IMR-90 (cell line): Measurements from ENCODE around the gene CHD9. TPM values are rescaled to one million over a fixed set of nuclear protein-coding genes. Genes with fewer than 3 reads are reported as not detected.

Experiments
- ATAC-seq: fragments of 200-7000 bp; cut with Tn5 transposase; 2 replicates; pipeline ENCODE4 v1.9.1; 2020; ENCODE audit warnings: low read depth, mild to moderate bottlenecking, moderate library complexity
- BruUV-seq: library from RNA; stranded (reverse); fragments of 400-500 nt; replicated peaks from 2 replicates; lab custom pipeline; 2021; lab: Mats Ljungman, UMichigan
- CTCF ChIA-PET: fragments of 300-600 bp; formaldehyde crosslinking; extraction: SDS; loops from one replicate; lab custom pipeline; 2021; ENCODE audit warnings: antibody characterized with exemption; lab: Yijun Ruan, JAX
- POLR2A ChIA-PET: fragments of 300-600 bp; sonication (Branson Sonifier 250); formaldehyde crosslinking; loops from one replicate; lab custom pipeline; 2022; ENCODE audit warnings: antibody characterized with exemption; ENCODE audit not compliant: unreplicated experiment; lab: Charles Lee
- DNase-seq: peaks from one replicate; pipeline ENCODE4 v3.0.0; 2013
- H2AFZ ChIP-seq: replicated peaks from 2 replicates; pipeline ENCODE3; 2013; ENCODE audit warnings: low read length, mild to moderate bottlenecking; ENCODE audit not compliant: poor library complexity
- H2AK5ac ChIP-seq: 2 replicates; pipeline ENCODE4 v1.6.1; 2013; ENCODE audit warnings: low read depth, low read length, inconsistent platforms
- H2AK9ac ChIP-seq: replicated peaks from 2 replicates; pipeline ENCODE3; 2013; ENCODE audit warnings: mild to moderate bottlenecking, low read depth, low read length, moderate library complexity; ENCODE audit not compliant: poor library complexity
- H2BK120ac ChIP-seq: 2 replicates; pipeline ENCODE4 v1.6.1; 2013; ENCODE audit warnings: low read depth, low read length, inconsistent platforms
- H2BK15ac ChIP-seq: 3 replicates; pipeline ENCODE4 v1.6.1; 2013; ENCODE audit warnings: low read depth, low read length, inconsistent platforms
- H2BK20ac ChIP-seq: 2 replicates; pipeline ENCODE4 v1.6.1; 2013; ENCODE audit warnings: low read depth, mild to moderate bottlenecking, inconsistent platforms, low read length, moderate library complexity
- H2BK5ac ChIP-seq: 2 replicates; pipeline ENCODE4 v1.6.1; 2013; ENCODE audit warnings: mild to moderate bottlenecking, low read depth, low read length, inconsistent platforms; ENCODE audit not compliant: poor library complexity, severe bottlenecking
- H3K14ac ChIP-seq: replicated peaks from 2 replicates; pipeline ENCODE4 v1.6.1; 2013; ENCODE audit warnings: low read depth, low read length, inconsistent platforms
- H3K18ac ChIP-seq: 2 replicates; pipeline ENCODE4 v1.6.1; 2013; ENCODE audit warnings: low read depth, low read length, control low read depth
- H3K23ac ChIP-seq: 2 replicates; pipeline ENCODE4 v1.6.1; 2013; ENCODE audit warnings: low read depth, low read length, inconsistent platforms
- H3K27ac ChIP-seq: 2 replicates; pipeline ENCODE4 v1.5.1; 2013; ENCODE audit warnings: mild to moderate bottlenecking, control low read depth, low read length; ENCODE audit not compliant: insufficient read depth
- H3K27me3 ChIP-seq: 2 replicates; pipeline ENCODE4 v1.6.1; 2013; ENCODE audit warnings: low read length; ENCODE audit not compliant: control insufficient read depth, insufficient read depth
- H3K36me3 ChIP-seq: 2 replicates; pipeline ENCODE4 v1.6.1; 2013; ENCODE audit warnings: low read length, mixed read lengths; ENCODE audit not compliant: control insufficient read depth, insufficient read depth
- H3K4ac ChIP-seq: 2 replicates; pipeline ENCODE4 v1.6.1; 2013; ENCODE audit warnings: low read depth, low read length, inconsistent platforms
- H3K4me1 ChIP-seq: 2 replicates; pipeline ENCODE4 v1.6.1; 2013; ENCODE audit warnings: low read length, mixed read lengths; ENCODE audit not compliant: control insufficient read depth, insufficient read depth
- H3K4me2 ChIP-seq: 2 replicates; pipeline ENCODE4 v1.6.1; 2013; ENCODE audit warnings: low read depth, mild to moderate bottlenecking, control low read depth, low read length, moderate library complexity
- H3K4me3 ChIP-seq: 2 replicates; pipeline ENCODE4 v1.5.1; 2013; ENCODE audit warnings: low read depth, mild to moderate bottlenecking, control low read depth, low read length, moderate library complexity; ENCODE audit not compliant: insufficient read depth
- H3K56ac ChIP-seq: 2 replicates; pipeline ENCODE4 v1.6.1; 2013; ENCODE audit warnings: low read length, inconsistent platforms; ENCODE audit not compliant: insufficient read depth; ENCODE audit errors: extremely low read depth
- H3K79me1 ChIP-seq, 2 experiments: 2 replicates each; pipeline ENCODE4 v1.6.1; 2013; ENCODE audit warnings: low read length in 2 of 2, inconsistent platforms in 1 of 2, low read depth in 1 of 2
- H3K9ac ChIP-seq: 2 replicates; pipeline ENCODE4 v1.6.1; 2013; ENCODE audit warnings: low read depth, low read length, control low read depth
- H3K9me1 ChIP-seq: 2 replicates; pipeline ENCODE4 v1.6.1; 2013; ENCODE audit warnings: low read length, inconsistent platforms; ENCODE audit not compliant: insufficient read depth
- H3K9me3 ChIP-seq: 2 replicates; pipeline ENCODE4 v1.6.1; 2013; ENCODE audit warnings: low read length; ENCODE audit not compliant: control insufficient read depth, insufficient read depth
- H4K20me1 ChIP-seq: 2 replicates; pipeline ENCODE4 v1.6.1; 2013; ENCODE audit warnings: low read length, inconsistent platforms; ENCODE audit not compliant: insufficient read depth
- H4K5ac ChIP-seq: 2 replicates; pipeline ENCODE4 v1.6.1; 2013; ENCODE audit warnings: mild to moderate bottlenecking, low read depth, low read length, control low read depth
- H4K8ac ChIP-seq, 2 experiments: 2 replicates each; pipeline ENCODE4 v1.6.1; 2013; ENCODE audit warnings: low read depth in 2 of 2, low read length in 2 of 2, control low read depth in 1 of 2, inconsistent platforms in 1 of 2
- H4K91ac ChIP-seq: 2 replicates; pipeline ENCODE4 v1.6.1; 2013; ENCODE audit warnings: low read depth, low read length, inconsistent platforms; ENCODE audit not compliant: insufficient read depth
- BHLHE40 ChIP-seq: fragments of 150-350 bp; IDR thresholded peaks from 2 replicates; pipeline ENCODE4 v1.6.1; 2016; ENCODE audit warnings: mild to moderate bottlenecking, low read depth, low read length
- CEBPB ChIP-seq: IDR thresholded peaks from 2 replicates; pipeline ENCODE4 v1.6.1; 2012; ENCODE audit warnings: low read depth, low read length, improper control_type of control experiment
- CHD1 ChIP-seq: IDR thresholded peaks from 2 replicates; pipeline ENCODE4 v1.6.1; 2012; ENCODE audit warnings: low read depth, low read length, improper control_type of control experiment
- FOS ChIP-seq: fragments of 150-350 bp; IDR thresholded peaks from 2 replicates; pipeline ENCODE4 v1.6.1; 2016; ENCODE audit warnings: low read depth, low read length
- MAFK ChIP-seq: IDR thresholded peaks from 2 replicates; pipeline ENCODE4 v1.6.1; 2012; ENCODE audit warnings: low read depth, low read length, improper control_type of control experiment
- MAZ ChIP-seq: IDR thresholded peaks from 2 replicates; pipeline ENCODE4 v1.6.1; 2012; ENCODE audit warnings: low read depth, mild to moderate bottlenecking, low read length, improper control_type of control experiment, moderate library complexity, borderline replicate concordance
- NFE2L2 ChIP-seq: fragments of 150-350 bp; IDR thresholded peaks from 2 replicates; pipeline ENCODE4 v1.6.1; 2016; ENCODE audit warnings: low read depth, mild to moderate bottlenecking, low read length
- POLR2A ChIP-seq: IDR thresholded peaks from 2 replicates; pipeline ENCODE4 v1.6.1; 2012; ENCODE audit warnings: mild to moderate bottlenecking, low read depth, low read length
- RAD21 ChIP-seq: IDR thresholded peaks from 2 replicates; pipeline ENCODE4 v1.6.1; 2012; ENCODE audit warnings: low read length, improper control_type of control experiment
- RCOR1 ChIP-seq: IDR thresholded peaks from 2 replicates; pipeline ENCODE4 v1.6.1; 2012; ENCODE audit warnings: mild to moderate bottlenecking, low read length, improper control_type of control experiment; ENCODE audit not compliant: insufficient replicate concordance
- RFX5 ChIP-seq: IDR thresholded peaks from 2 replicates; pipeline ENCODE4 v1.8.0; 2012; ENCODE audit warnings: low read depth, mild to moderate bottlenecking, low read length, moderate library complexity
- USF2 ChIP-seq: fragments of 150-350 bp; IDR thresholded peaks from 2 replicates; pipeline ENCODE4 v1.6.1; 2017; ENCODE audit warnings: mild to moderate bottlenecking, antibody characterized with exemption, low read length, low read depth
- WGBS, 2 experiments: methylation state at CpG; one replicate each; pipeline versions ENCODE4 v1.1.5 to v1.1.7; 2013; ENCODE audit warnings: missing lambda C conversion rate in 2 of 2; ENCODE audit not compliant: insufficient read length in 1 of 2; ENCODE audit errors: extremely low coverage in 2 of 2; 5-methylcytosine and 5-hydroxymethylcytosine counted together
- dilution Hi-C: fragments of 300-500 bp; cut with HindIII; formaldehyde crosslinking; loops from one replicate; pipeline ENCODE4 v1.14.3; 2018; ENCODE audit warnings: low sequenced_read_pairs; ENCODE audit not compliant: unreplicated experiment
- in situ Hi-C: fragments of 300-500 bp; cut with MboI; formaldehyde crosslinking; loops from 3 replicates; pipeline ENCODE4 v1.14.3; 2019; ENCODE audit warnings: low sequenced_read_pairs, inconsistent platforms, mixed read lengths
- intact Hi-C: fragments of 100-400 bp; cut with micrococcal nuclease; formaldehyde crosslinking; loops from 2 replicates; pipeline ENCODE4 v1.10.0; 2022
- polyA plus RNA-seq, 3 experiments: library from polyadenylated mRNA; depleted of rRNA; stranded (reverse); fragments of >200 nt; gene quantifications; 2 replicates each; pipeline ENCODE4 v1.2.3, GENCODE V29; 2012; ENCODE audit warnings: low replicate concordance in 1 of 3
- total RNA-seq: library from RNA; depleted of rRNA; stranded (reverse); fragments of >200 nt; gene quantifications from 2 replicates; pipeline ENCODE4 v1.2.3, GENCODE V29; 2012

CHD9 gene
- total and polyA plus RNA-seq, 2 of the 4 experiments (the other 2 are of a cell fraction), result 9.1 to 48.8 TPM

- CTCF ChIA-PET, result no interaction called here
- H2BK15ac ChIP-seq, result no peak overlapping the region
- no peaks in the 10 kb centered on the region for H3K27me3 ChIP-seq
- H2BK5ac ChIP-seq, result no peak overlapping the region
- TF ChIP-seq BHLHE40 (no peak), MAZ (no peak), USF2 (no peak), NFE2L2 (no peak), FOS (no peak), POLR2A (no peak), RCOR1 (no peak), RFX5 (no peak), CEBPB (no peak), RAD21 (no peak), CHD1 (no peak), MAFK (no peak)
- H3K36me3 ChIP-seq, result peaks cover 2% of the 10 kb centered on the region; the same call in 1 of the 2 replicates
- BruUV-seq, result no TSS peak
- ATAC-seq, result no peak
- no peak overlapping the region for H3K4me3 ChIP-seq
- H4K5ac ChIP-seq, result no peak overlapping the region
- in situ Hi-C loops (loop anchor here (25.0 kb wide), 2 partner anchors 364 to 1186 kb away; partner anchors contain the start of gene RBL2), dilution Hi-C loops (no loop called here), intact Hi-C loops (no loop called here)
- H3K27ac ChIP-seq, result no peak overlapping the region
- peak overlapping the region; percentile 78 for H2AK9ac ChIP-seq
- POLR2A ChIA-PET, result no interaction called here
- no peak overlapping the region for H2AFZ ChIP-seq
- H3K79me1 ChIP-seq, result peaks cover 22 to 42% of the 10 kb centered on the region in 2 experiments
- no peak overlapping the region for H2BK20ac ChIP-seq
- no peaks in the 10 kb centered on the region; the same call in 1 of the 2 replicates for H4K20me1 ChIP-seq
- H2BK120ac ChIP-seq, result no peak overlapping the region
- no peak overlapping the region; the same call in 1 of the 2 replicates for H3K23ac ChIP-seq
- peaks cover 8% of the 10 kb centered on the region; the same call in 1 of the 2 replicates for H3K9me1 ChIP-seq
- no peak overlapping the region for H3K14ac ChIP-seq
- H4K91ac ChIP-seq, result no peak overlapping the region
- H4K8ac ChIP-seq, result no peak overlapping the region
- no peak overlapping the region for H3K18ac ChIP-seq
- H3K4ac ChIP-seq, result no peak overlapping the region
- H3K56ac ChIP-seq, result no peak overlapping the region
- no peak overlapping the region for H2AK5ac ChIP-seq
- no peak for DNase-seq
- H3K4me2 ChIP-seq, result no peak overlapping the region
- H3K9me3 ChIP-seq, result no peaks in the 10 kb centered on the region
- WGBS, 2 experiments, result no CpG with 5 or more reads among the region's 6 CpGs
- no peaks in the 10 kb centered on the region; the same call in 1 of the 2 replicates for H3K4me1 ChIP-seq
- no peak overlapping the region for H3K9ac ChIP-seq
These were observed 18.2 kb downstream of the CHD9 start for GRCh38 chr16:53073022-53073421.
